ENCODE measurements around the gene C12orf54.

DNA sequence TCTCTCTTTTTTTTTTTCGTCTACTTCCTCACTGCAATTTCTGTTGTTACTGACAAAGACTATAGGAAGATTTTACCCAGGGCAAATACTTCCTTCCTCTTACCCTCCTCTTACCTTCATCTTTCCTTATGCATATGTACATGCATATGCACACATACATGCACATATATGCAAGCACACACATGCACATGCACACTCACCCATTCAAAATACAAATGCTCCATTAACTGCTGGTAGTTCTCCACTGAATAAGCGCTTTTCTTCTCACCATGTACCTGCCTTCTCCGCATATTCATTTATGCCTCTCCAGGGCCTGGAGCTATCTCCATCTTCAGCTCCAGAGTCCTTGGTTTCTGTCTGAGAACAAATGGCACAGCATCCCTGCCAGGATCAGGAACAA, 632 bp downstream of the C12orf54 start:
- TF ChIP-seq POU5F1 (IDR thresholded peaks at IDR 0.05; ENCODE audit: low read depth, low read length) (no peak), EZH2 (IDR thresholded peaks at IDR 0.05; ENCODE audit: low read depth, low read length, severe bottlenecking) (no peak), FOSL1 (IDR thresholded peaks at IDR 0.05; ENCODE audit: insufficient read depth, low read depth, low read length) (no peak), CHD1 (IDR thresholded peaks at IDR 0.05; ENCODE audit: low read depth, low read length) (no peak), SIX5 (IDR thresholded peaks at IDR 0.05; ENCODE audit: low read depth, low read length) (no peak), ZNF274 (IDR thresholded peaks at IDR 0.05; ENCODE audit: borderline replicate concordance, extremely low read depth, low read length) (no peak), CHD7 (IDR thresholded peaks at IDR 0.05; ENCODE audit: insufficient replicate concordance, low read length) (no peak), POLR2A (IDR thresholded peaks at IDR 0.05; ENCODE audit: control extremely low read depth in 1 of 2, low read depth in 2 of 2, low read length in 2 of 2) (no peak)
- TF ChIP-seq, protein P1, sequence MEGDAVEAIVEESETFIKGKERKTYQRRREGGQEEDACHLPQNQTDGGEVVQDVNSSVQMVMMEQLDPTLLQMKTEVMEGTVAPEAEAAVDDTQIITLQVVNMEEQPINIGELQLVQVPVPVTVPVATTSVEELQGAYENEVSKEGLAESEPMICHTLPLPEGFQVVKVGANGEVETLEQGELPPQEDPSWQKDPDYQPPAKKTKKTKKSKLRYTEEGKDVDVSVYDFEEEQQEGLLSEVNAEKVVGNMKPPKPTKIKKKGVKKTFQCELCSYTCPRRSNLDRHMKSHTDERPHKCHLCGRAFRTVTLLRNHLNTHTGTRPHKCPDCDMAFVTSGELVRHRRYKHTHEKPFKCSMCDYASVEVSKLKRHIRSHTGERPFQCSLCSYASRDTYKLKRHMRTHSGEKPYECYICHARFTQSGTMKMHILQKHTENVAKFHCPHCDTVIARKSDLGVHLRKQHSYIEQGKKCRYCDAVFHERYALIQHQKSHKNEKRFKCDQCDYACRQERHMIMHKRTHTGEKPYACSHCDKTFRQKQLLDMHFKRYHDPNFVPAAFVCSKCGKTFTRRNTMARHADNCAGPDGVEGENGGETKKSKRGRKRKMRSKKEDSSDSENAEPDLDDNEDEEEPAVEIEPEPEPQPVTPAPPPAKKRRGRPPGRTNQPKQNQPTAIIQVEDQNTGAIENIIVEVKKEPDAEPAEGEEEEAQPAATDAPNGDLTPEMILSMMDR (IDR thresholded peaks at IDR 0.05; ENCODE audit: control extremely low read depth in 1 of 3, insufficient read depth in 1 of 3, low read depth in 1 of 3, low read length in 3 of 3): no peak
